K562 (cell line): ENCODE results near the gene FAM83G. TPM values are rescaled to one million over a fixed set of nuclear protein-coding genes. Genes with fewer than 3 reads are reported as not detected.
A peak's percentile ranks its signal among the peaks of the same experiment; 100 is the strongest.

Experiments
- ATAC-seq: fragments of 200-7000 bp; cut with Tn5 transposase; 3 replicates; pipeline ENCODE4 v1.9.1; 2020; ENCODE audit warnings: moderate library complexity
- BruUV-seq: library from RNA; stranded (reverse); fragments of 400-500 nt; replicated peaks from 2 replicates; lab custom pipeline; 2021; lab: Mats Ljungman, UMichigan
- CTCF ChIA-PET: fragments of 300-600 bp; formaldehyde crosslinking; extraction: SDS; loops from one replicate; lab custom pipeline; 2021; ENCODE audit warnings: low intra/inter-chr PET ratio; lab: Yijun Ruan, JAX
- POLR2A ChIA-PET: fragments of 300-600, 350-650 bp; sonication (Branson Sonifier 250); formaldehyde crosslinking; extraction: SDS; loops from one replicate; lab custom pipeline; 2021; ENCODE audit warnings: antibody characterized with exemption, inconsistent platforms; lab: Yijun Ruan, JAX
- DNase-seq, 4 experiments: peaks; one replicate each; pipeline versions ENCODE4 v3.0.0 to v3.0.0-alpha.2; 2011 to 2018; ENCODE audit warnings: low spot score in 3 of 4, mixed read lengths in 3 of 4; ENCODE audit errors: extremely low read depth in 1 of 4
- FAIRE-seq: peaks from 2 replicates; lab custom pipeline; 2011; peaks lifted over from hg19 to GRCh38; lab: Jason Lieb, UNC
- H2AFZ ChIP-seq: 2 replicates; pipeline ENCODE4 v1.6.0; 2011; ENCODE audit warnings: low read depth, low read length, control low read depth, inconsistent platforms
- H3K27ac ChIP-seq: fragments of 200-600 bp; 3 replicates; pipeline ENCODE4 v1.8.0; 2011; ENCODE audit warnings: low read depth, mild to moderate bottlenecking, control low read depth, inconsistent platforms, low read length, moderate library complexity, mixed read lengths; ENCODE audit errors: extremely low read depth
- H3K27me3 ChIP-seq, 2 experiments: fragments of 300-600 bp in 1 of 2; 2 replicates in 1 of 2; 3 replicates in 1 of 2; pipeline versions ENCODE4 v1.6.0 to v1.8.0; 2011; ENCODE audit warnings: inconsistent platforms in 2 of 2, low read length in 2 of 2, mild to moderate bottlenecking in 1 of 2, mixed read lengths in 1 of 2, moderate library complexity in 1 of 2; ENCODE audit not compliant: control insufficient read depth in 2 of 2, insufficient read depth in 2 of 2
- H3K36me3 ChIP-seq: fragments of 300-600 bp; 3 replicates; pipeline ENCODE4 v1.8.0; 2011; ENCODE audit warnings: mild to moderate bottlenecking, low read length, inconsistent platforms; ENCODE audit not compliant: control insufficient read depth, insufficient read depth
- H3K4me1 ChIP-seq, 2 experiments: fragments of 200-600 bp in 1 of 2; replicated peaks in 1 of 2; 2 replicates in 1 of 2; 3 replicates in 1 of 2; pipeline versions ENCODE4 v1.5.1 to v1.8.0; 2011; ENCODE audit warnings: inconsistent platforms in 2 of 2, low read length in 2 of 2, mild to moderate bottlenecking in 1 of 2, mixed read lengths in 1 of 2, moderate library complexity in 1 of 2; ENCODE audit not compliant: control insufficient read depth in 2 of 2, insufficient read depth in 2 of 2
- H3K4me2 ChIP-seq: 2 replicates; pipeline ENCODE4 v1.6.1; 2011; ENCODE audit warnings: low read length, control low read depth, inconsistent platforms, mixed read lengths; ENCODE audit not compliant: insufficient read depth
- H3K4me3 ChIP-seq: fragments of 200-600 bp; sonication (generic), shearing (Covaris generic); 2 replicates; pipeline ENCODE4 v1.5.1; 2016; ENCODE audit warnings: control low read depth, inconsistent platforms
- H3K79me2 ChIP-seq: fragments of 200-600 bp; 3 replicates; pipeline ENCODE4 v1.8.0; 2011; ENCODE audit warnings: low read length, inconsistent platforms; ENCODE audit not compliant: control insufficient read depth, insufficient read depth
- H3K9ac ChIP-seq, 2 experiments: 2 replicates each; pipeline versions ENCODE4 v1.6.0 to v1.6.1; 2011; ENCODE audit warnings: low read depth in 2 of 2, low read length in 2 of 2, control low read depth in 1 of 2, inconsistent platforms in 1 of 2, mild to moderate bottlenecking in 1 of 2, mixed read lengths in 1 of 2; ENCODE audit not compliant: insufficient read depth in 1 of 2
- H3K9me1 ChIP-seq: one replicate; pipeline ENCODE4 v1.6.0; 2011; ENCODE audit warnings: inconsistent platforms, mild to moderate bottlenecking, low read length, moderate library complexity; ENCODE audit not compliant: control insufficient read depth, insufficient read depth
- H3K9me3 ChIP-seq: replicated peaks from 2 replicates; pipeline ENCODE4 v1.5.1; 2011; ENCODE audit warnings: low read depth, low read length, inconsistent platforms; ENCODE audit not compliant: control insufficient read depth, insufficient read depth
- H4K20me1 ChIP-seq: replicated peaks from 2 replicates; pipeline ENCODE4 v1.6.1; 2011; ENCODE audit warnings: low read length, inconsistent platforms, mixed read lengths; ENCODE audit not compliant: control insufficient read depth, insufficient read depth
- CTBP1 ChIP-seq: fragments of 450-650 bp; IDR thresholded peaks from 2 replicates; pipeline ENCODE4 v1.6.1; 2016; ENCODE audit warnings: borderline replicate concordance
- EGR1 ChIP-seq: fragments of 450-650 bp; conservative IDR thresholded peaks from 2 replicates; pipeline ENCODE4 v1.6.1; 2017; ENCODE audit warnings: mild to moderate bottlenecking
- FOXK2 ChIP-seq, 2 experiments: fragments of 450-650 bp; IDR thresholded peaks in 1 of 2; conservative IDR thresholded peaks in 1 of 2; 2 replicates each; pipeline ENCODE4 v1.6.1; 2016; ENCODE audit warnings: low read depth in 2 of 2, mild to moderate bottlenecking in 1 of 2
- MAZ ChIP-seq, 2 experiments: fragments of 450-650 bp in 1 of 2; sonication (generic) in 1 of 2; formaldehyde crosslinking; IDR thresholded peaks in 1 of 2; conservative IDR thresholded peaks in 1 of 2; 2 replicates each; pipeline versions ENCODE4 v1.4.0 to v1.5.0; 2020; ENCODE audit warnings: mild to moderate bottlenecking in 1 of 2, missing genetic modification reagents in 1 of 2
- POLR2G ChIP-seq: fragments of 200-400 bp; formaldehyde crosslinking; IDR thresholded peaks from 2 replicates; pipeline ENCODE4 v1.6.1; 2017; ENCODE audit warnings: low read depth, mild to moderate bottlenecking, antibody characterized with exemption, low read length, moderate library complexity
- PTRF ChIP-seq: fragments of 450-650 bp; IDR thresholded peaks from 2 replicates; pipeline ENCODE4 v1.6.1; 2016; ENCODE audit warnings: mild to moderate bottlenecking, missing genetic modification characterization, missing compliant biosample characterization
- ZNF253 ChIP-seq: fragments of 250-450 bp; sonication (Bioruptor Pico); conservative IDR thresholded peaks from 2 replicates; pipeline ENCODE4 v1.6.1; 2021; ENCODE audit warnings: mild to moderate bottlenecking
- WGBS: fragments of 100-300 bp; shearing (Covaris generic); methylation state at CpG from one replicate; pipeline ENCODE4 v1.1.6; 2016; ENCODE audit warnings: low coverage, mixed read lengths; ENCODE audit not compliant: insufficient coverage; ENCODE audit errors: missing lambda C conversion rate; 5-methylcytosine and 5-hydroxymethylcytosine counted together
- in situ Hi-C: fragments of 300-500 bp; cut with MboI; formaldehyde crosslinking; loops from 4 replicates; pipeline ENCODE4 v1.15.0; 2018; ENCODE audit warnings: inconsistent platforms, mixed read lengths
- intact Hi-C: fragments of 100-400 bp; cut with micrococcal nuclease; formaldehyde crosslinking; loops from 2 replicates; pipeline ENCODE4 v1.14.2; 2022
- polyA plus RNA-seq, 8 experiments: library from polyadenylated mRNA; depleted of rRNA in 4 of 8; stranded (reverse) in 5 of 8; unstranded in 3 of 8; fragments of >200 nt; fragmentation: Nextera tagmentation in 2 of 8; fragmentation: Illumina TruSeq in 1 of 8; extraction: Ambion mirVana in 2 of 8; extraction: Trizol in 1 of 8; gene quantifications; 2 replicates each; pipeline versions ENCODE4 v1.2.1 to v1.2.3, GENCODE V29; 2011 to 2014; ENCODE audit warnings: inconsistent platforms in 1 of 8, missing spikeins in 1 of 8
- total RNA-seq, 7 experiments: library from RNA; depleted of rRNA in 6 of 7; stranded (reverse); fragments of >200 nt in 6 of 7; fragmentation: Illumina TruSeq in 2 of 7; extraction: Trizol in 2 of 7; gene quantifications; 2 replicates each; pipeline versions ENCODE4 v1.2.1 to v1.2.3, GENCODE V29; 2011 to 2021; ENCODE audit warnings: low replicate concordance in 1 of 7
- TF ChIP-seq, protein P1 (sequence below): fragments of 450-650 bp; IDR thresholded peaks from 2 replicates; pipeline ENCODE4 v1.6.1; 2018; ENCODE audit warnings: mild to moderate bottlenecking, low read depth; ENCODE audit not compliant: partially characterized antibody
- TF ChIP-seq, protein P2 (sequence below), 2 experiments: fragments of 450-650 bp in 1 of 2; sonication (generic) in 1 of 2; formaldehyde crosslinking in 1 of 2; IDR thresholded peaks in 1 of 2; conservative IDR thresholded peaks in 1 of 2; 2 replicates each; pipeline versions ENCODE4 v1.6.1 to v1.8.1; 2016 to 2023; ENCODE audit warnings: mild to moderate bottlenecking in 2 of 2, moderate library complexity in 2 of 2, inconsistent platforms in 1 of 2, missing genetic modification reagents in 1 of 2

Gene FAM83G
- total and polyA plus RNA-seq, 9 of the 15 experiments (the other 6 are each of a cell fraction or from before 2014, with no cell fraction given): 0.04 to 10.3 (median 4.5) TPM; not detected in 1

DNA sequence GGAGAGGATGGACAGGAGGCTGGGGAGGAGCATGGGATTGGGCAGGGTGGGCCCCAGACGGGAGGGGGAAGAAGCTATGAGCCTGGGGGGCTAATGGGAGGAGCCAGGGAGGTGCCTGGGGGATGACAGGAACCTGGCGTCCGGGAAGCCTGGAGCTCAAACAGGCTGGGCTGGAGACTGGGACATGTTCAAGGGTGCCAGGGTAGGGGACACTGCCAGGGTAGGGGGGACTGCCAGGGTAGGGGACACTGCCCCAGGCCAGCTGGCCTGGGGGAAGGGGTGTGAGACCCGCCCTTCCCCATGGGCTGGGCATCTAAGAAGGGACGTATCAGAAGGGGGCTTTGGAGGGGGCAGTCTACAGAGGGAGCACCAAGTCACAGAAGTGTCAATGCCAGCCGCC lies 7.0 kb upstream of the FAM83G start:
- POLR2A ChIA-PET: no interaction called here
- H3K27me3 ChIP-seq: no peaks in the 10 kb centered on the region
- no peaks in the 10 kb centered on the region for H4K20me1 ChIP-seq
- no TSS peak for BruUV-seq
- H3K36me3 ChIP-seq: no peaks in the 10 kb centered on the region
- CTCF ChIA-PET: no interaction called here
- TF ChIP-seq, protein P1, sequence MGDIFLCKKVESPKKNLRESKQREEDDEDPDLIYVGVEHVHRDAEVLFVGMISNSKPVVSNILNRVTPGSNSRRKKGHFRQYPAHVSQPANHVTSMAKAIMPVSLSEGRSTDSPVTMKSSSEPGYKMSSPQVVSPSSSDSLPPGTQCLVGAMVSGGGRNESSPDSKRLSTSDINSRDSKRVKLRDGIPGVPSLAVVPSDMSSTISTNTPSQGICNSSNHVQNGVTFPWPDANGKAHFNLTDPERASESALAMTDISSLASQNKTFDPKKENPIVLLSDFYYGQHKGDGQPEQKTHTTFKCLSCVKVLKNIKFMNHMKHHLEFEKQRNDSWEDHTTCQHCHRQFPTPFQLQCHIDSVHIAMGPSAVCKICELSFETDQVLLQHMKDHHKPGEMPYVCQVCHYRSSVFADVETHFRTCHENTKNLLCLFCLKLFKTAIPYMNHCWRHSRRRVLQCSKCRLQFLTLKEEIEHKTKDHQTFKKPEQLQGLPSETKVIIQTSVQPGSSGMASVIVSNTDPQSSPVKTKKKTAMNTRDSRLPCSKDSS: no peak
- in situ Hi-C loops (no loop called here), intact Hi-C loops (no loop called here)
- WGBS: 20% methylated on average over 4 of the region's 6 CpGs
- H3K9ac ChIP-seq: no peak overlapping the region
- no peaks in the 10 kb centered on the region for H3K9me3 ChIP-seq
- no peak overlapping the region for H3K27ac ChIP-seq
- no peak overlapping the region for H3K4me3 ChIP-seq
- peaks cover 0 to 14% of the 10 kb centered on the region in 2 experiments; a peak in 3 of 5 replicates for H3K4me1 ChIP-seq
- FAIRE-seq (no peak), DNase-seq (no peak), ATAC-seq (no peak)
- no peaks in the 10 kb centered on the region for H3K9me1 ChIP-seq
- H3K4me2 ChIP-seq: no peak overlapping the region
- no peaks in the 10 kb centered on the region for H3K79me2 ChIP-seq
- H2AFZ ChIP-seq: no peak overlapping the region

DNA sequence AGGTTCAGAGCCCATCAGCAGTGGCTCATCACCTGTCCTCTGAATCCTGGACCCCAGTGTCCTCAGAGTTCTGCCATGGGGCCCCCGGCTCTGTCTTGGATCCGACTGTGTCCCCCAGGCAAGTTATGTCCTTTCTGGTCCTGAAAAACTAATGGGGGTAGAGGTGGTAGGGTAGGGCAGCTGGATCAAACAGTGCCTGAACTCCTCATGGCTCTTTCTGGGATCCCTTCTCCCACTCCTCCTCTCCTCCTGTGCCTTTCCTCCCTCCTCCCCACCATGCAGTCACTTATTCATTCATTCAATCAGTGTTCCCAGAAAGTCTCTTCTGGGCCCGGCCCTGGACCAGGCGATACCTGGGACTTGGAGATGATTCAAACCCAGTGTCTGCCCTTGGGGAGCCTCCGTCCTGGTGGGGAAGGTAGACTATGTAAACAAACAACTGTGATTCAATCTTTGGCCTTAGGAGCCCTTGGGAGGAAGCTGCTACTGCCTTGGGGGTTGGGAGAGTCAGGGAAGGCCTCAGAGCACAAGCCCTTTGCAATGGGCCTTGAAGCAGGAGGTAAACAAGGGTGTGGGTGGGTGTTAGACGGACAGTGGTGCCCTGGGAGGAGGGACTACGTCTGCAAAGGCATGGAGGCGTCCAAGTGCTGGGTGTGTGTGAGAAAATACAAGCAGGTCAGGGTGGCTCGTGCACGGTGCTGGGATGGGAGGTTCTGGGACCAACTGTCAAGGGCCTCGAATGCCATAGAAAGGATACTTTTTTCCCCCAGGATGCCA lies 6.4 kb upstream of the FAM83G start:
- intact Hi-C loops (no loop called here), in situ Hi-C loops (no loop called here)
- ChIA-PET POLR2A (no interaction called here), CTCF (no interaction called here)
- TF ChIP-seq POLR2G (no peak), MAZ (CRISPR knock-in tag; conservative IDR thresholded peaks at IDR 0.05 in 1 of 2, IDR thresholded peaks at IDR 0.05 in 1 of 2) (no peak), CTBP1 (0 out of 2 replicates have a peak, but pooled peaks have one; percentile 18), PTRF (tag) (no peak), ZNF253 (no peak), FOXK2 (conservative IDR thresholded peaks at IDR 0.05 in 1 of 2, IDR thresholded peaks at IDR 0.05 in 1 of 2; ENCODE audit: low read depth in 2 of 2) (peak; percentile 38 to 49; a peak in 2 of 4 replicates), EGR1 (0 out of 2 replicates have a peak, but pooled peaks have one; percentile 12)
- TF ChIP-seq, protein P2, sequence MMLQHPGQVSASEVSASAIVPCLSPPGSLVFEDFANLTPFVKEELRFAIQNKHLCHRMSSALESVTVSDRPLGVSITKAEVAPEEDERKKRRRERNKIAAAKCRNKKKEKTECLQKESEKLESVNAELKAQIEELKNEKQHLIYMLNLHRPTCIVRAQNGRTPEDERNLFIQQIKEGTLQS (IDR thresholded peaks at IDR 0.05): no peak
- TF ChIP-seq, protein P2 (CRISPR knock-in tag; conservative IDR thresholded peaks at IDR 0.05): no peak
- H4K20me1 ChIP-seq: no peaks in the 10 kb centered on the region
- ATAC-seq: no peak
- BruUV-seq: no TSS peak
- DNase-seq: no peak
- H3K36me3 ChIP-seq: no peaks in the 10 kb centered on the region
- H3K9ac ChIP-seq: peak overlapping the region in 1 of 2 experiments; percentile 45; a peak in 1 of 4 replicates
- H3K27me3 ChIP-seq: no peaks in the 10 kb centered on the region
- no peak overlapping the region for H3K27ac ChIP-seq
- H3K79me2 ChIP-seq: no peaks in the 10 kb centered on the region
- no peak for FAIRE-seq
- H3K4me2 ChIP-seq: no peak overlapping the region
- H3K9me1 ChIP-seq: no peaks in the 10 kb centered on the region
- H2AFZ ChIP-seq: no peak overlapping the region
- 18% methylated on average over 11 of the region's 11 CpGs for WGBS
- H3K9me3 ChIP-seq: no peaks in the 10 kb centered on the region
- H3K4me3 ChIP-seq: no peak overlapping the region
- H3K4me1 ChIP-seq: peaks cover 0 to 12% of the 10 kb centered on the region in 2 experiments; a peak in 3 of 5 replicates
